Colonic mucosa (tissue), 4 donors: ENCODE data around the gene RDH11. TPM values are rescaled to one million over a fixed set of nuclear protein-coding genes. Genes with fewer than 3 reads are reported as not detected.

ENCODE experiments used
- DNase-seq: peaks from one replicate; pipeline ENCODE4 v3.0.0-alpha.2; 2020
- H3K27ac ChIP-seq: fragments of 200-600 bp; one replicate; pipeline ENCODE4 v1.8.0; 2021
- H3K27me3 ChIP-seq: fragments of 200-600 bp; one replicate; pipeline ENCODE4 v1.8.0; 2021
- H3K36me3 ChIP-seq: fragments of 200-600 bp; one replicate; pipeline ENCODE4 v1.8.0; 2021
- H3K4me1 ChIP-seq: fragments of 200-600 bp; one replicate; pipeline ENCODE4 v1.8.0; 2021; ENCODE audit warnings: mild to moderate bottlenecking
- H3K4me3 ChIP-seq: fragments of 200-600 bp; one replicate; pipeline ENCODE4 v1.8.0; 2021
- H3K9ac ChIP-seq, 2 donors: one replicate each; pipeline ENCODE4 v1.7.0; 2013; ENCODE audit warnings: control low read depth in 2 of 2, low read depth in 2 of 2, low read length in 2 of 2
- H3K9me3 ChIP-seq: fragments of 200-600 bp; one replicate; pipeline ENCODE4 v1.8.0; 2021
- CTCF ChIP-seq: fragments of 200-600 bp; IDR thresholded peaks from one replicate; pipeline ENCODE4 v1.8.0; 2022; ENCODE audit warnings: antibody characterized with exemption, mild to moderate bottlenecking
- intact Hi-C: fragments of 100-400 bp; cut with DNase I; formaldehyde crosslinking; loops from one replicate; pipeline ENCODE4 v1.14.1; 2022
- total RNA-seq, 2 donors: library from RNA; stranded (reverse); fragmentation: NEBNext Ultra II Directional in 1 of 2; extraction: Animal tissue kit (Norgen Biotek cat#: 25700) in 1 of 2; gene quantifications; one replicate each; pipeline ENCODE4 v1.2.1, GENCODE V29; 2021
- donor health status: healthy.
- donor health status: DM: no; HTN: no; CAD: no.
- donor health status: DM: no; HTN: no; CAD: no.

Gene RDH11
- total RNA-seq = 10 to 100 TPM; 60.0 to 81.7 TPM

- Histone ChIP-seq H3K27me3 (no peaks in the 10 kb centered on the region), H3K4me3 (peak within 1 kb of the TSS; percentile 95), H3K9me3 (no peaks in the 10 kb centered on the region), H3K36me3 (no peaks in the 10 kb centered on the region), H3K9ac (peak within 1 kb of the TSS; percentile 52 to 94), H3K4me1 (peaks cover 4% of the 10 kb centered on the region), H3K27ac (peak within 1 kb of the TSS; percentile 85)
- no peak for TF ChIP-seq CTCF
- intact Hi-C loops = no loop called here
- DNase-seq = peak; percentile 91
These were observed at the start of gene RDH11 for GRCh38 chr14:67695394-67695949. Gene RDH11 (minus strand): TSS chr14:67695764. CDS start chr14:67695703, 61 bp downstream.

GRCh38 chr14:67744046-67744445, 48.5 kb upstream of the RDH11 start:
- H3K9ac ChIP-seq = no peak overlapping the region
- H3K27ac ChIP-seq = no peak overlapping the region
- no peaks in the 10 kb centered on the region for H3K4me1 ChIP-seq
- no peaks in the 10 kb centered on the region for H3K36me3 ChIP-seq
- DNase-seq = no peak
- no peaks in the 10 kb centered on the region for H3K27me3 ChIP-seq
- no peak for TF ChIP-seq CTCF
- no peaks in the 10 kb centered on the region for H3K9me3 ChIP-seq
- H3K4me3 ChIP-seq = no peak overlapping the region
- intact Hi-C loops = no loop called here

- Histone ChIP-seq H3K27me3 (no peaks in the 10 kb centered on the region), H3K36me3 (no peaks in the 10 kb centered on the region), H3K4me3 (no peak overlapping the region), H3K9ac (no peak overlapping the region), H3K27ac (peak overlapping the region; percentile 78), H3K9me3 (no peaks in the 10 kb centered on the region), H3K4me1 (no peaks in the 10 kb centered on the region)
- DNase-seq = peak; percentile 58
- intact Hi-C loops = no loop called here
- TF ChIP-seq CTCF = no peak
These were observed 43.4 kb upstream of the RDH11 start for GRCh38 chr14:67738740-67739504.

GRCh38 chr14:67736771-67737170, 41.2 kb upstream of the RDH11 start:
- peak; percentile 40 for DNase-seq

More at GRCh38 chr14:67736771-67737170, 41.2 kb upstream of the RDH11 start:
- Histone ChIP-seq H3K27ac (no peak overlapping the region), H3K9ac (no peak overlapping the region), H3K4me3 (no peak overlapping the region), H3K36me3 (no peaks in the 10 kb centered on the region), H3K4me1 (no peaks in the 10 kb centered on the region), H3K27me3 (no peaks in the 10 kb centered on the region), H3K9me3 (no peaks in the 10 kb centered on the region)
- no peak for TF ChIP-seq CTCF
- intact Hi-C loops = no loop called here
